AG04449 (cell line): Measurements from ENCODE around the gene LUC7L.
"Not testable (repeated sequence)": the region's sequence is repeated elsewhere in the genome, so short reads cannot be mapped to it uniquely, and the experiment has no call there.

Experiments used
- CTCF ChIA-PET: fragments of 350-600 bp; formaldehyde crosslinking; extraction: SDS; loops from one replicate; lab custom pipeline; 2021; ENCODE audit warnings: antibody characterized with exemption; lab: Yijun Ruan, JAX
- POLR2A ChIA-PET: fragments of 400-600, 350-600 bp; formaldehyde crosslinking; extraction: SDS; loops from one replicate; lab custom pipeline; 2020; ENCODE audit warnings: antibody characterized with exemption, inconsistent platforms; lab: Yijun Ruan, JAX
- DNase-seq: peaks from one replicate; pipeline ENCODE4 v3.0.0-alpha.2; 2010; ENCODE audit warnings: low read depth, low spot score
- H3K4me3 ChIP-seq: 2 replicates; pipeline ENCODE4 v1.5.1; 2011; ENCODE audit warnings: low read depth, mild to moderate bottlenecking, control low read depth, low read length
- TF ChIP-seq, protein P1 (sequence below): IDR thresholded peaks from one replicate; pipeline ENCODE4 v1.5.1; 2011; ENCODE audit warnings: mild to moderate bottlenecking, moderate library complexity, low read length, control low read depth, inconsistent platforms; ENCODE audit not compliant: insufficient read depth; ENCODE audit errors: missing control alignments

The LUC7L gene

DNA sequence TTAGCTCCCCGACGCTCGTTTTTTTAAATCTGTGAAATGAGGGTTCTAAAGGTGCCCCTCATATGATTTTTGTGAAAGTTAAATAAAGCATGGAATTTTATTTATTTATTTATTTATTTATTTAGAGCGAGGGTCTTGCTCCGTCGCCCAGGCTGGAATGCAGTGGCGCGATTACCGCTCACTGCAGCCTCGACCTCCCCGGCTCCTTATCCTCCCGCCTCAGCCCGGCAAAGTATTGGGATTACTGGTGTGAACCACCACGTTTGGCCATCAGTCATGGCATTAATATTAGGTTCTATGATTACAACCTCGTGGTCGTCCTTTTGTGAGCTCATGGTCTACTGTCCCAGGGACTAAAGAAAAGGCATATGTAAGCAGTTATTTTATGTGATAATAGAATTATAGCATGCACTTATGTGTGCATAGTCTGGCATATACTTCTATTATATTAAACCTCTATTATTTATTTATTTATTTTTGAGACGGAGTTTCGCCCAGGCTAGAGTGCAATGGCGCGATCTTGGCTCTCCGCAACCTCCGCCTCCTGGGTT is 557 bp upstream of the LUC7L start:
- ChIA-PET CTCF (interaction anchor here (1.0 to 3.6 kb wide), 4 partner anchors 122 to 124 kb away, joined by 3 to 19 read pairs (median 4); no protein-coding TSS in a partner anchor), POLR2A (interaction anchor here (1.0 kb wide), 1 partner anchor 38 kb away, joined by 3 read pairs; no protein-coding TSS in a partner anchor)
- TF ChIP-seq, protein P1, sequence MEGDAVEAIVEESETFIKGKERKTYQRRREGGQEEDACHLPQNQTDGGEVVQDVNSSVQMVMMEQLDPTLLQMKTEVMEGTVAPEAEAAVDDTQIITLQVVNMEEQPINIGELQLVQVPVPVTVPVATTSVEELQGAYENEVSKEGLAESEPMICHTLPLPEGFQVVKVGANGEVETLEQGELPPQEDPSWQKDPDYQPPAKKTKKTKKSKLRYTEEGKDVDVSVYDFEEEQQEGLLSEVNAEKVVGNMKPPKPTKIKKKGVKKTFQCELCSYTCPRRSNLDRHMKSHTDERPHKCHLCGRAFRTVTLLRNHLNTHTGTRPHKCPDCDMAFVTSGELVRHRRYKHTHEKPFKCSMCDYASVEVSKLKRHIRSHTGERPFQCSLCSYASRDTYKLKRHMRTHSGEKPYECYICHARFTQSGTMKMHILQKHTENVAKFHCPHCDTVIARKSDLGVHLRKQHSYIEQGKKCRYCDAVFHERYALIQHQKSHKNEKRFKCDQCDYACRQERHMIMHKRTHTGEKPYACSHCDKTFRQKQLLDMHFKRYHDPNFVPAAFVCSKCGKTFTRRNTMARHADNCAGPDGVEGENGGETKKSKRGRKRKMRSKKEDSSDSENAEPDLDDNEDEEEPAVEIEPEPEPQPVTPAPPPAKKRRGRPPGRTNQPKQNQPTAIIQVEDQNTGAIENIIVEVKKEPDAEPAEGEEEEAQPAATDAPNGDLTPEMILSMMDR, result no peak
- H3K4me3 ChIP-seq, result peak overlapping the region; percentile 97
- DNase-seq, result no peak

DNA sequence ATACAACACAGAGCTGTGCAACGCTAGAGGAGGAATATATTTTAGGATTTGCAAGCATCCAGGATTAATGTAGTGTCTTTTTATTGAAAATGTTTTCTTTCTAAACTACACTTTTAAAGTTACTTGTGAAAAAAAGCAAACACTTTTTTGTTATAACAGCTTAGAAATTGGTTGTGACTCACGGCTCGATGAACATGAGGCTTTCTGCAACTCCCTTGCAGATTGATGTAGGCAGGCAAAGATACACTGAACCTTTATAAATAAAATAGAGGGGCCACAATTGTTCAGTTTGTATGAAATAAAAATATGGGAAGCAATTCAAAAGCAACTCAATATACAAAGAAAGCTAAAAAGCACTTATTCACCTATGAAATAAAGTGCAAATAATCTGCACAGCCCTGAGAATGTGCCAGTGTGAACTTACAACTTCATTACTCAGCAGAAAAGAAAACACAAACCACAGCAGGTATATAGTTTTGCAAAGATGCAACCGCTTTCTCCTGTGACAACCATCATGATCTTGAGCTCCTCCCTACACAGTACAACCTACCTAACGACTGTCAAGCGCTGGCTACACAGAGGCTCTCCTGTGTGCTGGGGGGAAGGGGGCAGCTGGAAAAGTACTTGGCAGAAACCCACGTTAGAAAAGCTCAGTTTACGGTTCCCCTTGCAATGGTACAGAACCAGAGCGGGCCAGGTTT is 948 bp downstream of the LUC7L start:
- DNase-seq, result no peak
- POLR2A ChIA-PET, result interaction anchor here (0.9 kb wide), 1 partner anchor 21 kb away, joined by 3 read pairs; no protein-coding TSS in a partner anchor

DNA sequence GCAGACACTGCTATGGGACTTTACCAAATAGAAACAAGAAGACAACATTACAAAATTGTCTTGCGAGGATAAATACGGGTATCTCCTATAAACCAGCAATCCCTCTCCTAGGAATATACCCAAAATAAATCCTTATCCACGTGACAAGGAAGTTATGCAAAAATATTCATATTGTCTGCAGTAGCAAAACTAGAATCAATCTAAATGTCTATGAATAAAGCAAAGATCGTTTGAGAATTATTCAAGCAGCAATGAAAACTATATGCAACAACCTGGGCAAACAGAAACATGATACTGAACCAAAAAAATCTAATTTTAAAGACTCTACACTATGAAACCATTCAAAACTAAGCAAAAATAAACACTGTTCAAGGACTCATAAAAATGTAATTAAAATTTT is 9.2 kb downstream of the LUC7L start:
- TF ChIP-seq, protein P1, result no peak
- ChIA-PET CTCF (interaction anchor here (0.9 kb wide), 1 partner anchor 38 kb away, joined by 3 read pairs; no protein-coding TSS in a partner anchor), POLR2A (no interaction called here)
- DNase-seq, result no peak
- no peak overlapping the region for H3K4me3 ChIP-seq

More for the DNA sequence above, 948 bp downstream of the LUC7L start:
- CTCF ChIA-PET, result interaction anchor here (0.7 to 3.6 kb wide), 11 partner anchors 9 to 131 kb away, joined by 3 to 19 read pairs (median 4); partner anchors contain the start of gene HBQ1
- peak overlapping the region; percentile 97 for H3K4me3 ChIP-seq
- TF ChIP-seq, protein P1, result no peak

DNA sequence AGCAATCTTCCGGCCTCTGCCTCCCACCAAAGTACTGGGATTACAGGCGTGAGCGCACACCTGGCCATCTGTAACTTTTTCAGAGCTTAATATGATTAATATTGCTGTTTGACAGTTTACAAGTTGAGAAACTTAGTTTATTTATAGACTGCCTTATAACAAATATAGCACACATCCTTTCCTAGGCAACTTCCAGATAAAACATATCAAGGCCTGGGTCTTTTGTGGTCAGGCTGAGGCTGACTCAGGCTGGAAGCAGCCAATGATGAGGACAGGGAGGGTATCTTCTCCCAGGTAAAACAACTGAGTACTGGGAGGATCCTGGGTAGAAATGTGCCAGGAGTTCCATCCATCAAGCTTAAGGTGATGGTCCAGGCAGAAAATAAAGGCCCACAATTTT is 16.2 kb downstream of the LUC7L start:
- CTCF ChIA-PET, result interaction anchor here (1.0 to 1.3 kb wide), 2 partner anchors 9 to 139 kb away, joined by 3 to 7 read pairs; no protein-coding TSS in a partner anchor
- POLR2A ChIA-PET, result interaction anchor here (0.6 kb wide), 1 partner anchor 128 kb away, joined by 3 read pairs; no protein-coding TSS in a partner anchor
- H3K4me3 ChIP-seq, result no peak overlapping the region
- TF ChIP-seq, protein P1, result no peak
- no peak for DNase-seq

DNA sequence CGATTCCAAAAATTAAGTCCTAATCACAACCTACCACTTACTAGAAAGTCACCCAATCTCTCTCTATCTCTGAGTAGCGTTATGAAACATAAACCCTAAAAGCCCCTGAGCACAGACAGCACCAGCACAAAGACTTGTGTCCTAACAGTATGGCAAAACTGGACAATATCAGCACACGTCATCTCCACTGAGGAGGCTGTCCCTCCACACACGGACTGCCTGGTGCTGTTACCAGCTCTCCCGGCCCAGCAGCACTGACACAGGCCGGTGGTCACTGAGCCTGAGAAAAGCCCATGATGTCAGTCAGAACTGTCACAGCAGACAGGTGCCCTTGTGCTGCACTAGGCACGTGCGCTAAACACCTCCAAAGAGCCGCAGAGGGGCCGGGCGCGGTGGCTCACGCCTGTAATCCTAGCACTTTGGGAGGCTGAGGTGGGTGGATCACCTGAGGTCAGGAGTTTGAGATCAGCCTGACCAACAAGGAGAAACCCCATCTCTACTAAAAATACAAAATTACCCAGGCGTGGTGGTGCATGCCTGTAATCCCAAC is 17.5 kb downstream of the LUC7L start:
- CTCF ChIA-PET, result interaction anchor here (0.9 to 2.8 kb wide), 3 partner anchors 12 to 138 kb away, joined by 3 to 8 read pairs (median 7); no protein-coding TSS in a partner anchor
- POLR2A ChIA-PET, H3K4me3 ChIP-seq, DNase-seq: not testable (repeated sequence)

DNA sequence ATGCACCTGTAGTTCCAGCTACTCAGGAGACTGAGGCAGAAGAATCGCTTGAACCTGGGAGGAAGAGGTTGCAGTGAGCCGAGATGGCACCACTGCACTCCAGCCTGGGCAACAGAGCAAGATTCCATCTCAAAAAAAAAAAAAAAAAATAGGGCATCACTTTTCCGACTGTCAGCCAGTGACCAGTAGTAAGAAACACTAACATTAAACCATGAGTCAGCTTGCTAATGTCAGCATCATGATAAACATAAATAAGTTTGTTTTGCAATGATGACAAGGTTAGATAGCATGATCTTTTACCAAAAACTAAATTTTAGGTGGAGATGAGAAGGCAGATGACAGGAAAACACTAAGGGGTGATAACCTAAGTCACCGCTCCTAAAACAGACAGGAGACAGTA is 19.9 kb downstream of the LUC7L start:
- DNase-seq, POLR2A ChIA-PET, H3K4me3 ChIP-seq: not testable (repeated sequence)
- CTCF ChIA-PET, result interaction anchor here (0.9 to 4.7 kb wide), 3 partner anchors 19 to 102 kb away, joined by 3 to 23 read pairs (median 3); partner anchors contain the start of gene HBQ1

DNA sequence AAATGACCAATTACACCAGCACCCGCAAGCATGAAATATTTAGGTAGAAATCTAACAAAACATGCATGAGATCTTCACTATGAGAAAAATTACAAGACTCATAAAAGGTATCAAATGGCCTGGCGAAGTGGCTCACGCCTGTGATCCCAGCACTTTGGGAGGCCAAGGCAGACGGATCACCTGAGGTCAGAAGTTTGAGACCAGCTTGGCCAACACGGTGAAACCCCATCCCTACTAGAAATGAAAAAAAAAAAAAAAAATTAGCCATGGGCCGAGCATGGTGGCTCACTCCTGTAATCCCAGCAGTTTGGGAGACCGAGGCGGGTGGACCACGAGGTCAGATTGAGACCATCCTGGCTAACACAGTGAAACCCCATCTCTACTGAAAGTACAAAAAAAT is 25.2 kb downstream of the LUC7L start:
- H3K4me3 ChIP-seq, POLR2A ChIA-PET, DNase-seq: not testable (repeated sequence)
- CTCF ChIA-PET, result interaction anchor here (1.2 kb wide), 1 partner anchor 158 kb away, joined by 3 read pairs; no protein-coding TSS in a partner anchor
